Lower lobe of right lung (tissue), 2 donors: Measurements from ENCODE around the gene LRRK1. TPM values are rescaled to one million over a fixed set of nuclear protein-coding genes. Genes with fewer than 3 reads are reported as not detected.

Experiments used
- ATAC-seq, 2 donors: fragments of 200-7000 bp; cut with Tn5 transposase; one replicate each; pipeline ENCODE4 v1.9.1; 2020 to 2022; ENCODE audit warnings: mild to moderate bottlenecking in 2 of 2, moderate library complexity in 2 of 2
- DNase-seq: peaks from one replicate; pipeline ENCODE4 v3.0.0-alpha.2; 2020
- H3K27ac ChIP-seq: fragments of 200-600 bp; one replicate; pipeline ENCODE4 v1.8.0; 2022
- H3K27me3 ChIP-seq: fragments of 200-600 bp; one replicate; pipeline ENCODE4 v1.8.0; 2022; ENCODE audit warnings: low read depth
- H3K36me3 ChIP-seq: fragments of 200-600 bp; one replicate; pipeline ENCODE4 v1.8.0; 2022; ENCODE audit warnings: mild to moderate bottlenecking
- H3K4me1 ChIP-seq: fragments of 200-600 bp; one replicate; pipeline ENCODE4 v1.8.0; 2022
- H3K4me3 ChIP-seq: fragments of 200-600 bp; one replicate; pipeline ENCODE4 v1.8.0; 2022; ENCODE audit warnings: mild to moderate bottlenecking
- H3K9me3 ChIP-seq: fragments of 200-600 bp; one replicate; pipeline ENCODE4 v1.8.0; 2022
- CTCF ChIP-seq: fragments of 200-600 bp; IDR thresholded peaks from one replicate; pipeline ENCODE4 v1.8.0; 2022; ENCODE audit warnings: antibody characterized with exemption, mild to moderate bottlenecking
- intact Hi-C: fragments of 100-400 bp; cut with DNase I; formaldehyde crosslinking; loops from one replicate; pipeline ENCODE4 v1.11.0; 2022
- total RNA-seq: library from RNA; stranded (reverse); fragmentation: NEBNext Ultra II Directional; extraction: Animal tissue kit (Norgen Biotek cat#: 25700); gene quantifications from one replicate; pipeline ENCODE4 v1.2.1, GENCODE V29; 2021
- donor health status: DM: no; HTN: yes; CAD: no; lungs with severe emphysema.

Gene LRRK1
- total RNA-seq, 1 donor from 2014 or later = 24.3 TPM

GRCh38 chr15:101054991-101055390, 135.8 kb downstream of the LRRK1 start:
- ATAC-seq = no peak
- Histone ChIP-seq H3K27me3 (no peaks in the 10 kb centered on the region), H3K4me3 (no peak overlapping the region), H3K4me1 (no peaks in the 10 kb centered on the region), H3K9me3 (no peaks in the 10 kb centered on the region), H3K36me3 (peaks cover 88% of the 10 kb centered on the region), H3K27ac (no peak overlapping the region)
- no peak for DNase-seq
- no peak for TF ChIP-seq CTCF
- intact Hi-C loops = no loop called here

GRCh38 chr15:101055411-101055810, 136.3 kb downstream of the LRRK1 start:
- no peaks in the 10 kb centered on the region for H3K4me1 ChIP-seq
- no peak for TF ChIP-seq CTCF
- H3K4me3 ChIP-seq = no peak overlapping the region
- no peaks in the 10 kb centered on the region for H3K9me3 ChIP-seq
- no peaks in the 10 kb centered on the region for H3K27me3 ChIP-seq
- H3K36me3 ChIP-seq = peaks cover 89% of the 10 kb centered on the region
- H3K27ac ChIP-seq = no peak overlapping the region
- DNase-seq (no peak), ATAC-seq (no peak)
- intact Hi-C loops = no loop called here

- no peak overlapping the region for H3K27ac ChIP-seq
- no peak overlapping the region for H3K4me3 ChIP-seq
- no peaks in the 10 kb centered on the region for H3K9me3 ChIP-seq
- peaks cover 4% of the 10 kb centered on the region for H3K4me1 ChIP-seq
- TF ChIP-seq CTCF = no peak
- no peaks in the 10 kb centered on the region for H3K27me3 ChIP-seq
- intact Hi-C loops = no loop called here
- peaks cover 96% of the 10 kb centered on the region for H3K36me3 ChIP-seq
- ATAC-seq (peak in 1 of 2 donors; percentile 31), DNase-seq (no peak)
Measured at GRCh38 chr15:101056366-101057334, 137.5 kb downstream of the LRRK1 start.

- no peak for TF ChIP-seq CTCF
- no peak overlapping the region for H3K27ac ChIP-seq
- DNase-seq = no peak
- H3K9me3 ChIP-seq = no peaks in the 10 kb centered on the region
- intact Hi-C loops = no loop called here
- peaks cover 97% of the 10 kb centered on the region for H3K36me3 ChIP-seq
- peaks cover 4% of the 10 kb centered on the region for H3K4me1 ChIP-seq
- no peak for ATAC-seq
- no peaks in the 10 kb centered on the region for H3K27me3 ChIP-seq
- no peak overlapping the region for H3K4me3 ChIP-seq
Measured at GRCh38 chr15:101057841-101058407, 138.8 kb downstream of the LRRK1 start.

- intact Hi-C loops = no loop called here
- ATAC-seq (no peak), DNase-seq (no peak)
- Histone ChIP-seq H3K9me3 (no peaks in the 10 kb centered on the region), H3K27me3 (no peaks in the 10 kb centered on the region), H3K4me3 (no peak overlapping the region), H3K27ac (no peak overlapping the region), H3K4me1 (peaks cover 4% of the 10 kb centered on the region), H3K36me3 (peaks cover 97% of the 10 kb centered on the region)
- TF ChIP-seq CTCF = no peak
Measured at GRCh38 chr15:101058735-101059134, 139.6 kb downstream of the LRRK1 start.
